Dedifferentiated amniotic fluid mesenchymal stem cell (primary cell): ENCODE data around the gene PIP5KL1.

Experiments
- DNase-seq: peaks from one replicate; pipeline ENCODE4 v3.0.0-alpha.2; 2016; ENCODE audit errors: extremely low spot score

The PIP5KL1 gene, protein sequence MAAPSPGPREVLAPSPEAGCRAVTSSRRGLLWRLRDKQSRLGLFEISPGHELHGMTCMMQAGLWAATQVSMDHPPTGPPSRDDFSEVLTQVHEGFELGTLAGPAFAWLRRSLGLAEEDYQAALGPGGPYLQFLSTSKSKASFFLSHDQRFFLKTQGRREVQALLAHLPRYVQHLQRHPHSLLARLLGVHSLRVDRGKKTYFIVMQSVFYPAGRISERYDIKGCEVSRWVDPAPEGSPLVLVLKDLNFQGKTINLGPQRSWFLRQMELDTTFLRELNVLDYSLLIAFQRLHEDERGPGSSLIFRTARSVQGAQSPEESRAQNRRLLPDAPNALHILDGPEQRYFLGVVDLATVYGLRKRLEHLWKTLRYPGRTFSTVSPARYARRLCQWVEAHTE

DNA sequence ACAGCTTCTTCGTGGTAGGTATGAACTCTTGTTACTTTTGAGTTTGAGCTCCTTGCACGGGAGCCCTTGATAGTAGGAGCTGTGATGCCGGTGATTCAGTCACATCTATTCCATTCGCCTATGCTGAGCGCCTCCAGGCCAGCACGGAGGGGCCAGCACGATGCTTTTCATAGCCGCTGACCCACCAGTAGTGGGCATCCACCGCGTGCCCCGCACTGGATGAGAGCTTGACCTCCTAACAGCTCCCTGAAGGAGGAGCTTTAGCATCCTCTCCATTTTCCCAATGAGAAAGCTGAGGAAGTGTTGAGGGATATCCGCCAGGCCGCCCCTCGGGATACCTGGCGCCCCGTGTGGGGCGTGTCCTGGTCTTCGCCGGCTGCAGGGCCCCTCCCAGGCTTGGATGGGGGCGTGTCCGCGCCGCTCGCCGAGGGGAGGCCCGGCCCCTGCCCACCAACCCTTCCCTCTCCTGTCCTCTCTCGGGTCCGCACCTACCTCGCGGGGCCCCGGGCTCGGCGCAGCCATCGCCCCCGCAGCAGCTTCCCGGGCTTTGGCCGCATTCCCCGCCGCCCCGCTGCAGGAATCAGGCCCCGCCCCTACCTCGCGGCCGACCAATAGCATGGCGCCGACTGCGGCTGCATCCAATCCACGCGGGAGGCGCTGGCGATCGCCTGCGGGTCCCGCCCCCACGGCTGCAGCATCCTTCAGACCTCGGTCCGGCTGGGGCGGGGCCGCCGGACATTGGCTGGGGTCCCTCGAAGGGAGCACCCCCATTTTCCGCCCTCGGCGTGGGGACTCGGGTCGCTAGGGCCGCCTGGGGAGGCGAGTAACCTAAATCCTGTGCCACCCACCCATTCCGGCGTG is at the start of gene PIP5KL1:
Gene PIP5KL1, minus strand, starts transcription at position 547 of the 861 bp plus-strand sequence. Its CDS starts 25 bp downstream, at position 522.
- peak; percentile 71 for DNase-seq

DNA sequence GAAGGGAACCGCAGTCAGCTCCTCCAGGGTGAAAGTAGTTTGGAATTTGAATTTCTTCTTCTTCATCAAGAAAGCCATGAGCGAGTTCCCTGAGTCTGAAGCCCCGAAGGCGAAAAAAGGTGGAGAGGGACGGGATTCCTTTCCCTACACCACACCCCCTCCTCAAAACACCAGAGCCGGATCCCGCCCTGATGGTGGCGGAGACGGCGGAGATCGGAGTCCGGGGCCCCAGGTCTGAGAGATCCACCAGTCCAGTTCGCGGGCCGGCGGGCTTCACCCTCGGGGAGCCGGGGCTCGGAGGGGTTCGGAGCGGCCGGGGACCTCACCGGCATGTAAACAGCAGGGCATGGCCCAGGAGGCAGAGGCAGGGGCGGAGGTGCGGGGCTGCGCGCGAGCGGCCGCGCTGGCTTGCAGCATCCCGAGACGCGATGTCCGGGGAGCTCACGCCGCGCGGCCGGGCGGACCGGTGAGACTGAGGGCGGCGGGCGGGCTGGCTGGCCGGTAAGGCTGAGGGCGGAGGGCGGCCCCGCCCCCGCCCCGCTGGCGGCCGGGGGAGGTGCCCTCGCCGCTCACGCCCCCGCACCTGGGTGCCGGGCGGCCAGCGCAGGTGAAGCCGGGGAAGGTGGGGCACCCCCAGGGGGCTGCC is 49.6 kb upstream of the PIP5KL1 start:
- DNase-seq = no peak

DNA sequence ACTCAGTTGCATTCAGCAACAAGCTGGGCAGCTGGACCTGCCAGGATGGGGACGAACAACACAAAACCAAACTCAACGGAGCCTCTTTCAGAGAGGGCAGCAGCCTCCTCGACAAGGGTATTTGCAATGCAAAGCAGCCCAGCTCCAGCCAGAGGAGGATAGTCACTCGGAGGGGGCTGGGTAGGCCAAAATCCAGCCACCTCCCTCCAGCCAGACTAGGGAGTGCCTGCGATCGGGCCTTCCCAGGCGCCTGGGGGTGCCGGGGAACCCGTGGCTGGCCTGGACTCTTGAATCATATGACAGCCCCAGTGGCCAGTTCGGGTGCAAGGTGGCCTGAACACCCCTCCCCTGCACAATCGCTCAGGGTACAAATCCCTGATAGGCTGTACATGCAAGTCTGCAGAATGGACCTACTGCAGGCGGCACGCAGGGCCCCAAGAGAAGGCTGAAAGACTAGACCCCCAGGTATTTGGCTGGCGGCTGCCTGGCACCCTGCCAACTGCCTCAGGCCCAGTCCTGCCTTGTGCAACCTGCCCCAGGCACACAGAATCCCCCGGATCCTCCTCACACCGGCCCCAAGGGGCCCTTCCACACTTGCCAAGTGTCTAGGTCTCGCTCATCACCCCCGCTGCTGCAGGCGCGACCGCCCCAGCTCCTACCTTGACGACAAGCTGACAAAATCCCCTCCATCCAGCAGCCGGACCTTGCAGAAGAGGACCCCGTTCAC is 48.9 kb upstream of the PIP5KL1 start:
- DNase-seq = peak; percentile 34

DNA sequence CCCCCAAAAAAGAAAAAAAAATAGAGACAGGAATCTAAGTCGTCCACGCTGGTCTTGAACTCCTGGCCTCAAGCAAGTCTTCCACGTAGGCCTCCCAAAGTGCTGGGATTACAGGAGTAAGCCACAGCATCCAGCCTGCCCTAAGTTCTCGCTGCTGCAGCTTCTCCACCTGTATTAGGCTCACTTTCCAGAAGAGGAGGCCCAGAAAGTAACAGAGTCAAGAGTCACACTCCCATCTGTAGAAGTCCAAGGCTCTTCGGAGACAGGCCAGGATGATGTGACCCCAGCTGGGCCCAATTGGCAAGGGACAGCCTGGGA is 48.4 kb upstream of the PIP5KL1 start:
- DNase-seq = no peak

DNA sequence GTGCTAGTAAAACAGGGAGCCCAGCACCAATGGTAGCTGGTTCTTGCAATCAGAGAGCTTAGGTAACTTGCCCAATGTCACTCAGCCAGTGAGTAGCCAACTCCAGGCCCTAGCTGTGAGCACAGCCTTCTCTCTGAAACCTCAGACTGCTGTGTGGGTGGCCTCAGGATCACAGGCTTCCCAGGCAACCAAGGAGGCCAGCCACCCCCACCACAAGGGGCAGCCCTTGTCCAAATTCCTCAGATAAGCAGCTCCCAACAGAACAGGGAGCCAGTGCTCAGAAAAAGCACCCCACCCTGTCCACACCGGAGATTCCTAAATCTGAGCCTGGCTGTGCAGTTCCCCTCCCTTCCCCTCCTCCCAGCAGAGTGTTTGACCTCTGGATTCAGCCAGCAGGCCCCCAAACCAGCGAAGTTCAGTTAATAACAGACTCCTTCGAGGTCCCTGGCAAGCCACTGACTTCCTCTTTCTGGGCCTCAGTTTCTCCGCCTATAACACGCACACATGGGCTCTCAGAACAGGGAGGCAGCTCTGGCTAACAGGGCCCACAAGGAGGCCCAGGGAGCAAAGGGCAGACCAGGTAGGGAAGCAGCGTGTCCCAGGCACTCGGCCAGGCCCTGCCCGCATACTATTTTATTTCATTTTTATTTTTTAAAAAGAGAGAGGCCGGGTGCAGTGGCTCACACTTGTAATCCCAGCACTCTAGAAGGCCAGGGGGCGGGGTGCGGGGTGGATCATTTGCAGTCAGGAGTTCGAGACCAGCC is 47.5 kb upstream of the PIP5KL1 start:
- peak; percentile 55 for DNase-seq

DNA sequence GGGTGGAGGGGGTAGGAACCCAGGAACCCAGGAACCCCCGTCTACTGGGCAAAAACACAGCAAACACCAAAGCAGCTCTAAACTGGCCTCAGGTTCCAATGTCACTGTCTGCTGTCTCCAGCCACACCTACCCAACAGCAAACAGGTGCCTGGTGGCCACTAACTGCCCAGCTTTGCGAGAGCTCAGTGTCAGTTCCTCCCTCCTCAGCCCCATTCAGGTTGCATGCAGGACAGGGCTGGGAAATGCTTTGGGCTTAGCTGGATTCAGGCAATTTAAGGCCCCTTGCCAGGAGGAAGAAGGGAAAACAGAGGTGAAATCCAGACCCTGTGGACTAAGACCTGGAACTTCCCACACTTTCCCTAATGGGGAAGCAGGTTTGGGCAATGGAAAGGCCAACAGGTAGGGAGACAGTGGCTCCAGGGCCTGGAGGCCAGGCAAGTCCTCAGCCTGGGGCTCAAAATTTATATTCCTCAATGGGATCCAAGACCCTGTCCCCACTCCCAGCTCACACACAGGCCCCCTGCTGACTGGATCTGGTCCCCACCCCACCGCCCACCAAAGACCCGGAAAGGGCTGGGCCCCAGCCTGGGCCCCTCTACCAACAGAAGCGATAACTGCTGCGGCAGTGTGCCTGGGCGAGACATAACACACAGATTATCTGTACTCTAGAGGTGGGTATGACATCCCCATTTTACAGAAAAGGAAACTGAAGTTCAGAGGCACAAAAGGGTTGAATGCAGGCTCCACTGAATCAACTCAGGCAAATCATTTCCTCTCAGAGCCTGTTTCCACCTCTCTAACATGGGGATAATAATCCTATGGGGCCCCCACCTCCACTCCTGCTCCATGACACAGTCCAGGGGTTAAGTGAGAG is 46.7 kb upstream of the PIP5KL1 start:
- peak; percentile 12 for DNase-seq

DNA sequence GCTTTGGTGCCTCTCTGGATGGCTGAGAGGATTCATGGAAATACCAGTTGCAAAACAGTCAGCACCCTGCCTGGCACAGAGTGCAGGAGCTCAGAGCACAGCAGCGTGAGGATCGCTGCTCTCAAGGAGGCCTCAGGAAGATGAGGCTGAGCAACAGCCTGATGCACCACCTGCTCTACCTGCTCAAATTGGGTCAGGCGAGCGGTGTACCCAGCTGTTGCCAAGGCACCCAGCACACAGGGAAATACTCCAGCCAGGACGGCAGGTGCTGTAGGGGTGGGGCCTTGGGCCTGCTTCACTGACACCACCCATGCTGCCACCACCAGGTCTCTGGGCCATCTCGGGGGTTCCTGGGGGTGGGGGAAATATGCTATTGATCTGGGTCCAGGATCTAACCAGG is 45.9 kb upstream of the PIP5KL1 start:
- no peak for DNase-seq

DNA sequence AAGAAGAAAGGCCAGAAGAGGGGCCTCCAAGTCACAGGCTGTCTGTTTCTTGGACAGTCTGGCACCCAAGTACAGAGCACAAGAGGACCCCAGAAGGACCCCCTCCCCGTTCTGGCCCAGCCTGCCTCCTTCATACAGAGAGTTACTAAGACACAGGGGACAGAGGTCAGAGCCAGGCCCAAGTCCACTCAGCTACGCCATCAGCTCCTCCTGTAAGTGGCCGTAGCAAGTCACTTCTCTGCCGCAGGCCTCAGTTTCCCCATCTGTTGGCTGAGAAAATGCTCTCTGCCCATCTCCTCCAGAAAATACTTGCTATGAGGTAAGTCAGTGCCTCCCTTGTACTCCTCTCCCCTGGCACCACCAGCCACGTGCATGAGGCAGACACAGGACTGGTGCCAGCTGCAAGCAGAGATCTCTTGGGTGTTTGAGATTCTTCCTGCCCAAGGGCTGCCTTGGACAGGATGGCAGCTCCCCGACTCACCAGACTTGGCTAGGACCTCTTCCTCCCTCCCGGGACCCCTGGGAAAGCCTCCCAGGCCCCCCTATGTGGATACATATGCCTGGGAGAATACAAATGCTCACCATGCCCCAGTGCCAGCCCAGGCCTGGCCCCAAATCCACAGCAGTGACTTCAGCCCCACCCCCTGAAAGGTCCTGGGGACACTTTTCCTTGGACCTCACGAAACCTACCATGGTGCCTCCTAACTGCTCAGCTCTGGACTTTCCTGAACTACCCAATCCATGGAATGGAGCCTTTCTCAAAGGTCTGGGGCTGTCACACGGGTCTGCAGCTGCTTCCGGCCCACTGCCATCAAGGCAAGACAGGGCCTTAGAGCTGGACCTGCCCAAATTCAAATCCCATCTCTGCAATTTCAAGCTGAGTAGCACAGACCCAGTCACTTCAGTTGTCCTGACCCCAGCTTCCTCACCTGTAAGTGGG is 45.1 kb upstream of the PIP5KL1 start:
- DNase-seq = no peak

DNA sequence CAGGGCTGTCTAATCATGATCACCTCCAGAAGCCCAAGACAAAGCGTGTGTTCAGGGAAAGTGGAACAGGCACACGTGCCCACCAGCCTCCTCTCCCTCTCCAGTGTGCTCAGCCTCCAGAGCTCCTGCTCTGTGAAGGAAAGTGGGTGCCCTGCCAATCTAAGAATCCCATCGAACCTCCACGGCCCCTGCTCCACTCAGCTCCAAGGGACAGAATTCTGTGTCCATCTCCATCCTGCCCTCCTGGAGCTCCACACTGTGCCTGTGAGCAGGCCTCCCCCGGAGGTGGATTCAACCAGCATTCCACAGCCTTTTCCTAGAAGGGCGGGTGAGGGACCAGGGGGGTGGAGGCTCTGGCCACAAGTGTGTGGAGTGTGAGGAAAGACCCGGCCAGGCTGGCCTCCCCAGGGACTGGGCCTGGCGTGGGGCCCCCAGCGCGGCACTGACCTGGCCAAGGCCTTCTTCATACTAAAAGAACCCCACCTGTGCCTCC is 44.2 kb upstream of the PIP5KL1 start:
- no peak for DNase-seq

DNA sequence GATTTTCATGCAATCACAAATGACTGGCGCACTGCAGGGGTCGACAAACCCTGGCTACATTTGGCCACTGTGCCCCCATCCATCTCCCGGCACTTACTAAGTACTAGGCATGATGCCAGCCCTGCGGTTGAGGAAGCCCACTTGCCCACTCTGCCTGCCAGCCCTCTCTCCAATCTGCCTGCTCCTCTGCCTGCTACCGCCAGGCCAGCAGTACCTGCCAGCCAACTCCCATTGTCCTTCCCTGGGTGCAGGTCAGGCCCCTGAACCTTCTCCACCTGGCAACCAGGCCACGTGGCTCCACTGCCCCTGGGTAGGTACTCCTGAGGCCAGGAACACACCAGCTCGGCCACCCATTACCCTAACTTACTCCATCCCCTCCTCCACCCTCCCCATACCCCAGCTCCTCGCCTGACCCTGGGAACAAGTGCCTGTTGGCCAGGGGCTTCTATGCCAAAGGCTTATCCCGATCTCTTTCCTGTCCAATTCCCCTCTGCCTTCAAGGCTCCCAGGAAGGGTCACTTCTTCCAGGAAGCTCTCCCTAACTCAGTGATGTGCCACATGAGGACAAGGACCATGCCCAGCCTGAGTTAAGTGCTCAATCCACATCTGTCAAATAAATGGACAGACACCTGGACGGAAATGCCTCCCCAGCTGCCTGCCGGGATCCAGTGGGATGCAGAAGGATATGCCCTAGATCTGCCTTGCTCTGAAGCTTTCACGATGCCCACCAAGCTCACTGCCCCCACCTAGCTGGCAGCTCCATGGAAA is 43.6 kb upstream of the PIP5KL1 start:
- no peak for DNase-seq

DNA sequence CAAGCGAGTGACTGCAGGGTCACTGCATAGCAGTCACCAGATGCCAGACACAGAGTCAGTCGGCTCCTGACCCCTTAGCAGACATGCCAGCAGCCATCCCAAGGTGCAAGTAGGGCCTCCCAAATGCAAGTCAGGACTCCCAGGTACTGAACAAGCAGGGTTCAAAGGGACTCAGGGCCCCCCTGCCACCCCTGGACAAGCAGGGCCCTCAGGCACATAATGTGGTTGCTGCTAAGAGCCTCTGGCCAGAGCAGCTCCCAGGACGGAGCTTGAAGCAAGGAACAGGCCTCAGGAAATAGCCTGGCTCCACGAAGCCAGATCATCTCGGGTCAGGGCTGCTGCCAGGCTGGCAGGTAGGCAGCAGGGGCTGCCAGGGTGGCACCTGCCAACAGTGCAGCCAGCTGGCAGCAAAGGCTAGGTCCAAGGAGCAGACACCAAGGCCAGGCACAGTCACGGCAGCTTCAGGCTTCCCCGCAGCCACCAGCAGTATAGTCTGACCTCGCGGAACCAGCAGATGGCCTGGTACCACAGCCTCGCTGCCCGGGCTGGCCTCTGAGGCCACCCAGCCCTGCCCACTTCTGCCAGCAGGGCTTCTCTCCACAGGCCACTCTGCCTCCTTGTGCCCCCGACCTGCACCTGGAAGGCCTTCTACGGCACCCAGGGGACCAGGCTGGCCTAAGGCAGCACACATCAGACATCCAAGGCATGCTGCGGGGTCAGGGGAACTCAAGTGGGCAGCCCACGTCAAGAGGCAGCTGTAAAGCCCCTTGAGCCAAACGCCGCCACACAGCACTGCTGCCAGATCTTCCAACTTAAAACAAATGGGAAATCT is 42.8 kb upstream of the PIP5KL1 start:
- no peak for DNase-seq

DNA sequence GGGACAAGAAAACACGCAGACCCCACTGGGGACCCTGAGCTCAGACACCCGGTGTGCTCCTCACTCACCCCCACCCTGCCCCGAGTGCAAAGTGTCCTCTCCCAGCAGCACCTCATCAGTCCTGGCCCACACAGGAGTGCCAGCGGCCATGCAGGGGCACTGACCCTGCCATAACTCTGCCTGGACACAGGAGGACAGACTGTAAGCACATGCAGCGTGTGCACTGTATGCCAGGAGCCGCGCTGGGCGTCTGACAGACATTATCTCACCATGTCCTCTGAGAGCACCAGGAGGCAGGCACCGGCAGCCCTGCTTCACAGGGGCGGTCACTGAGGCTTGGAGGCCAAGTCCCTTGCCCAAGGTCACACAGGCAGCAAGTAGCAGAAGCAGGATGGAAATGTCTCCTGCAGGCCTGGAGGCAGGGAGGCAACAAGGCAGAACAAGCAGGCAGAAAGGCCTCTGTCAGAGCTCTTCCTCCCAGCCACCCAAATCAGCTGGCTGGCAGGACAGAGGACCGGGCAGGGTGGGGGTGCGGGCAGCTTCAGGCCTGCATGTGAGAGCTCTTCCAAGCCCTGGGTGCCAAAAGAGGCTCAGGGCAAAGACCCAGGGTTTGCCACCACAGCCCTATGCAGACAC is 41.8 kb upstream of the PIP5KL1 start:
- DNase-seq = no peak

DNA sequence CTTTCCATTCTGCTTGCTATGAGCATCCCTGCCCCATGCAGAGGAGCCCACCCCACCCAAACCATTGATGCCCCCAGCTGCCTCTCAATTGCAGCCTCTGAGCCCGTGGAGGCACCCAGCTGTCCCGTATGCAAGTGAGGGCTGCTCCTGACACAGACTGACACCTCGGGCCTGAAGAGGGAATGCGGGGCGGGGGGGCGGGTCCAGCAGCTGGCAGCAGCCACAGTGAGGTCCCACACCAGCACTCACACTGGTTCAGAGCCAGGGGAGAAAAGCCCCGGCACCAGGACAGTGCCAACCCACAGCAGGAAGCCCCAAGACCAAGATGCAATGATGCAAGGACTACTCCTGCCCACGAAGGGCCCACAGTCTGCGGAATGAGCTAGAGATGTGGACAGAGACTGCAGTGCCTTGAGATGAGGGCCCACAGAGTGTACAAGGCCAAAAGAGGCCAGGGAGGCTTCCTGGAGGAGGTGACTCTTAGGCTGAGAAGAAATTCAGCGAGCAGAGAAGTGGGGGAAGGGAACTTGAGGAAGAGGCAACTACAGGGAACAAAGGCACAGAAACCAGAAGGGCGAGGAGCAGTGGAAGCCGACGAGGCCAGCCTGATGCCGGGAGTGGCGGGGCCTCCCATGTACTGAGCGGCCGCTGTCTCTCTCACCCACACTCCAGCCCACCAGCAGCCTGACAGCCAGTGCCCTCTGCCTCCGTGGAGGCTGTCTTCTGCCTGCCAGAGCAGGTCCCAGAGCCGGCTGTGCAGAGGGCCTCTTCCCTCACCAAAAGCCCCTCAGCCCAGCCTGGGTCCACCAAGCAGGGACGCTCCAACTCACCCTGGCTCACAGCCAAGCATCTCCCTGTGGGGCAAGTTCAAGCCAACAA is 41.0 kb upstream of the PIP5KL1 start:
- DNase-seq = no peak

DNA sequence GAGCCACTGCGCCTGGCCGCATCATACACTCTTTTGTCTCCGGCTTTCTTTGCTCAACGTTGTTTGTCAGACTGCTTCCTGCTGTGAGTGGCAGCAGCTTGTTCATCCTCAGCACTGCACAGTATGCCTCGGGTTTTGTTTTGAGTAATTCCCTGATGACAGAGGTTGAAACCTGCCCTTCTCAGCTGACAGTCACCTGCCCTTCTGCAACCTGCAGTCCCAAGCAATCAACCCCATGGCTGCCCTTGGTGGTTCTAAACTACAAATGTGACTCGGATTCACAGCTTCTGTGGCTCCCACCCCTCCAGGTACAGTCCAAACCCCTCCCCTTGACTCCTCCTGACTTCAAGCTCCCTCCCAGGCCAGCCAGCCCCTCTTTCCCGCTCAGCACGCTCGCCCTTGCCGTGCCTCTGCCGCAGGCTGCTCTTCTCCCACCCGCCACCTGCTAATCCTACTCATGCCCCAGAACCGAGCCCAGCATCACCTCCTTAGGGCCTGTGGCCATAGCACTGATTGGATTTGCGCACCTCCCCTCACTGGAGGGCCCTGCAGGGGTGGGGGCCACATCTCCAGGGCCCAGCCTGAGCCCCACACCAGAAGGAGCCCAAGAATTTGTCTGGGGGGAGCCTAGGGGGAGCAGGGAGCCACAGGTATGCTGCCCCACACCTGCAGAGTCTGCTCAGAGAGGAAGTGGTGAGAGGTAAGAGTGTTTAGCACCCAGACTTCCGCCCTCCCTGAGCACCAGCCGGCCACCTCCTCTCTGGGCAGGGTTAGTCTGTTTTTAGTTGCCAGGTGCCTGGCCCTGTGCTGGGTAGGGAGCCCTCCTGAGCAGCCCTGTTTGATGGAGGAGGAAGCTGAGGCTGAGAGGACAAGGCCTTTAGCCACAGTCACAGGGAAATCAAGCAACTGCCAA is 40.1 kb upstream of the PIP5KL1 start:
- no peak for DNase-seq
